ENCODE measurements around the gene ARHGAP11A.
A peak's percentile ranks its signal among the peaks of the same experiment; 100 is the strongest.

Gene ARHGAP11A

GRCh38 chr15:32679298-32679690 is 64.0 kb downstream of the ARHGAP11A start:
- Histone ChIP-seq H2BK5ac (ENCODE audit: low read depth, low read length, poor library complexity, severe bottlenecking) (no peak overlapping the region), H3K4ac (ENCODE audit: low read depth in 1 of 2, low read length in 2 of 2) (no peak overlapping the region), H4K91ac (ENCODE audit: low read length) (no peak overlapping the region), H3K23ac (ENCODE audit: low read length in 2 of 2) (no peak overlapping the region), H2BK12ac (ENCODE audit: low read length in 2 of 2) (no peak overlapping the region), H3K9me3 (ENCODE audit: control insufficient read depth, low read length) (no peaks in the 10 kb centered on the region), H3K36me3 (ENCODE audit: control insufficient read depth in 1 of 2, insufficient read depth in 2 of 2, low read depth in 1 of 2, low read length in 2 of 2) (no peaks in the 10 kb centered on the region), H4K8ac (ENCODE audit: low read length) (no peak overlapping the region), H3K14ac (ENCODE audit: low read length in 2 of 2) (no peak overlapping the region), H3K79me1 (replicated peaks; ENCODE audit: low read length, poor library complexity, severe bottlenecking) (no peaks in the 10 kb centered on the region), H3K4me1 (ENCODE audit: control insufficient read depth, insufficient read depth, low read depth, low read length) (peaks cover 4% of the 10 kb centered on the region), H2BK120ac (ENCODE audit: low read depth, low read length) (no peak overlapping the region), H3K9ac (ENCODE audit: low read length) (no peak overlapping the region), H3K4me2 (ENCODE audit: low read length, poor library complexity, severe bottlenecking) (no peak overlapping the region), H2AFZ (ENCODE audit: low read depth, low read length) (no peak overlapping the region), H3K4me3 (ENCODE audit: insufficient read depth in 1 of 2, low read depth in 1 of 2, low read length in 2 of 2) (no peak overlapping the region), H3K18ac (ENCODE audit: low read depth in 1 of 2, low read length in 2 of 2) (no peak overlapping the region), H3K27ac (ENCODE audit: low read length, poor library complexity, severe bottlenecking) (no peak overlapping the region), H2BK15ac (ENCODE audit: low read depth, poor library complexity, severe bottlenecking) (no peak overlapping the region), H2AK5ac (ENCODE audit: low read length, severe bottlenecking) (no peak overlapping the region), H3K27me3 (ENCODE audit: control insufficient read depth in 1 of 2, insufficient read depth in 1 of 2, low read length in 2 of 2) (no peaks in the 10 kb centered on the region)
- DNase-seq: no peak
- 100% methylated on average over 4 of the region's 4 CpGs for WGBS

- Histone ChIP-seq H3K4me3 (ENCODE audit: insufficient read depth in 1 of 2, low read depth in 1 of 2, low read length in 2 of 2) (no peak overlapping the region), H2BK15ac (ENCODE audit: low read depth, poor library complexity, severe bottlenecking) (no peak overlapping the region), H3K27me3 (ENCODE audit: control insufficient read depth in 1 of 2, insufficient read depth in 1 of 2, low read length in 2 of 2) (no peaks in the 10 kb centered on the region), H3K23ac (ENCODE audit: low read length in 2 of 2) (no peak overlapping the region), H3K4me1 (ENCODE audit: control insufficient read depth, insufficient read depth, low read depth, low read length) (peaks cover 3% of the 10 kb centered on the region), H3K9me3 (ENCODE audit: control insufficient read depth, low read length) (no peaks in the 10 kb centered on the region), H3K14ac (ENCODE audit: low read length in 2 of 2) (no peak overlapping the region), H3K27ac (ENCODE audit: low read length, poor library complexity, severe bottlenecking) (peak overlapping the region; percentile 24), H3K9ac (ENCODE audit: low read length) (peak overlapping the region; percentile 73), H3K79me1 (replicated peaks; ENCODE audit: low read length, poor library complexity, severe bottlenecking) (no peaks in the 10 kb centered on the region), H2BK5ac (ENCODE audit: low read depth, low read length, poor library complexity, severe bottlenecking) (peak overlapping the region; percentile 5), H2BK12ac (ENCODE audit: low read length in 2 of 2) (no peak overlapping the region), H2AK5ac (ENCODE audit: low read length, severe bottlenecking) (no peak overlapping the region), H3K36me3 (ENCODE audit: control insufficient read depth in 1 of 2, insufficient read depth in 2 of 2, low read depth in 1 of 2, low read length in 2 of 2) (no peaks in the 10 kb centered on the region), H3K18ac (ENCODE audit: low read depth in 1 of 2, low read length in 2 of 2) (peak overlapping the region in 1 of 2 experiments; percentile 35), H4K8ac (ENCODE audit: low read length) (no peak overlapping the region), H2BK120ac (ENCODE audit: low read depth, low read length) (no peak overlapping the region), H3K4me2 (ENCODE audit: low read length, poor library complexity, severe bottlenecking) (no peak overlapping the region), H3K4ac (ENCODE audit: low read depth in 1 of 2, low read length in 2 of 2) (no peak overlapping the region), H2AFZ (ENCODE audit: low read depth, low read length) (no peak overlapping the region), H4K91ac (ENCODE audit: low read length) (no peak overlapping the region)
- DNase-seq: peak; percentile 89
- WGBS: 88% methylated on average over 3 of the region's 3 CpGs
Observed at GRCh38 chr15:32682569-32682968, 67.3 kb downstream of the ARHGAP11A start.

- peak; percentile 17 for DNase-seq
- H3K79me1 ChIP-seq (replicated peaks; ENCODE audit: low read length, poor library complexity, severe bottlenecking): no peaks in the 10 kb centered on the region
- 100% methylated on average over 2 of the region's 2 CpGs for WGBS
Observed at GRCh38 chr15:32682977-32683630, 67.8 kb downstream of the ARHGAP11A start.

GRCh38 chr15:32683906-32684584 is 68.7 kb downstream of the ARHGAP11A start:
- H3K9me3 ChIP-seq (ENCODE audit: control insufficient read depth, low read length): no peaks in the 10 kb centered on the region
- H3K4me1 ChIP-seq (ENCODE audit: control insufficient read depth, insufficient read depth, low read depth, low read length): peaks cover 7% of the 10 kb centered on the region

More at GRCh38 chr15:32682977-32683630, 67.8 kb downstream of the ARHGAP11A start:
- peaks cover 6% of the 10 kb centered on the region for H3K4me1 ChIP-seq (ENCODE audit: control insufficient read depth, insufficient read depth, low read depth, low read length)
- H2BK15ac ChIP-seq (ENCODE audit: low read depth, poor library complexity, severe bottlenecking): no peak overlapping the region
- H3K27me3 ChIP-seq (ENCODE audit: control insufficient read depth in 1 of 2, insufficient read depth in 1 of 2, low read length in 2 of 2): no peaks in the 10 kb centered on the region
- H3K18ac ChIP-seq (ENCODE audit: low read depth in 1 of 2, low read length in 2 of 2): no peak overlapping the region
- H3K14ac ChIP-seq (ENCODE audit: low read length in 2 of 2): no peak overlapping the region
- H3K27ac ChIP-seq (ENCODE audit: low read length, poor library complexity, severe bottlenecking): no peak overlapping the region
- no peak overlapping the region for H2BK120ac ChIP-seq (ENCODE audit: low read depth, low read length)
- no peaks in the 10 kb centered on the region for H3K36me3 ChIP-seq (ENCODE audit: control insufficient read depth in 1 of 2, insufficient read depth in 2 of 2, low read depth in 1 of 2, low read length in 2 of 2)
- H2BK5ac ChIP-seq (ENCODE audit: low read depth, low read length, poor library complexity, severe bottlenecking): no peak overlapping the region
- H3K4me2 ChIP-seq (ENCODE audit: low read length, poor library complexity, severe bottlenecking): no peak overlapping the region
- no peaks in the 10 kb centered on the region for H3K9me3 ChIP-seq (ENCODE audit: control insufficient read depth, low read length)
- H2AFZ ChIP-seq (ENCODE audit: low read depth, low read length): no peak overlapping the region
- no peak overlapping the region for H4K91ac ChIP-seq (ENCODE audit: low read length)
- H4K8ac ChIP-seq (ENCODE audit: low read length): no peak overlapping the region
- peak overlapping the region in 1 of 2 experiments; percentile 4 for H3K4me3 ChIP-seq (ENCODE audit: insufficient read depth in 1 of 2, low read depth in 1 of 2, low read length in 2 of 2)
- no peak overlapping the region for H3K23ac ChIP-seq (ENCODE audit: low read length in 2 of 2)
- H3K4ac ChIP-seq (ENCODE audit: low read depth in 1 of 2, low read length in 2 of 2): no peak overlapping the region
- no peak overlapping the region for H2BK12ac ChIP-seq (ENCODE audit: low read length in 2 of 2)
- H3K9ac ChIP-seq (ENCODE audit: low read length): peak overlapping the region; percentile 73
- no peak overlapping the region for H2AK5ac ChIP-seq (ENCODE audit: low read length, severe bottlenecking)

More at GRCh38 chr15:32683906-32684584, 68.7 kb downstream of the ARHGAP11A start:
- Histone ChIP-seq H4K91ac (ENCODE audit: low read length) (peak overlapping the region; percentile 73), H2BK5ac (ENCODE audit: low read depth, low read length, poor library complexity, severe bottlenecking) (no peak overlapping the region), H2BK15ac (ENCODE audit: low read depth, poor library complexity, severe bottlenecking) (peak overlapping the region; percentile 15), H2AFZ (ENCODE audit: low read depth, low read length) (no peak overlapping the region), H3K36me3 (ENCODE audit: control insufficient read depth in 1 of 2, insufficient read depth in 2 of 2, low read depth in 1 of 2, low read length in 2 of 2) (no peaks in the 10 kb centered on the region), H3K23ac (ENCODE audit: low read length in 2 of 2) (no peak overlapping the region), H3K9ac (ENCODE audit: low read length) (peak overlapping the region; percentile 73), H3K27ac (ENCODE audit: low read length, poor library complexity, severe bottlenecking) (no peak overlapping the region), H3K4ac (ENCODE audit: low read depth in 1 of 2, low read length in 2 of 2) (no peak overlapping the region), H3K14ac (ENCODE audit: low read length in 2 of 2) (no peak overlapping the region), H3K79me1 (replicated peaks; ENCODE audit: low read length, poor library complexity, severe bottlenecking) (no peaks in the 10 kb centered on the region), H3K4me2 (ENCODE audit: low read length, poor library complexity, severe bottlenecking) (no peak overlapping the region), H2AK5ac (ENCODE audit: low read length, severe bottlenecking) (peak overlapping the region; percentile 57), H3K27me3 (ENCODE audit: control insufficient read depth in 1 of 2, insufficient read depth in 1 of 2, low read length in 2 of 2) (no peaks in the 10 kb centered on the region), H4K8ac (ENCODE audit: low read length) (no peak overlapping the region), H2BK12ac (ENCODE audit: low read length in 2 of 2) (no peak overlapping the region), H3K4me3 (ENCODE audit: insufficient read depth in 1 of 2, low read depth in 1 of 2, low read length in 2 of 2) (no peak overlapping the region), H3K18ac (ENCODE audit: low read depth in 1 of 2, low read length in 2 of 2) (no peak overlapping the region), H2BK120ac (ENCODE audit: low read depth, low read length) (no peak overlapping the region)
- DNase-seq: peak; percentile 69
- 82% methylated on average over 8 of the region's 8 CpGs for WGBS

Measured in mesenchymal stem cell (in vitro differentiated cells and primary cell).